ENCODE measurements around the gene CAPN8.

CAPN8 gene

DNA sequence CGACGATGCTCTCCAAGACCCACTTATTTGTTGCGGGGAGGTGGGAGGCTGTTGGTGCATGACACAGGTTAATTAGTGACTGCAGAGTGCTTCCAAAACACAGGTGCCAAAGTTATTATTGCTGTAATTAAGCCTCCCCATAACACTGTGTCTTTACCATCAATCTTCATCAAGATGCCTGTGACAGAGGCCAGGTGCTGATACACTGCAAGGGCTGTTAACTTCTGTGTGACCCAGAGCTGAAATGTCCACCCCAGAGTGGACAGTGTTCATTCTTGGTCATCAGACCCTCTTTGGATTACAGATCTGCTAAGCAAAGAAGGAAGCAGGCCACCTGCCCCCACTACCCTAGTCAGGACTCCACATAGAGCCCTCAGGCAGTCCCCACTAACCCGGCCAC lies 55.5 kb downstream of the CAPN8 start:
- TF ChIP-seq, protein P1, sequence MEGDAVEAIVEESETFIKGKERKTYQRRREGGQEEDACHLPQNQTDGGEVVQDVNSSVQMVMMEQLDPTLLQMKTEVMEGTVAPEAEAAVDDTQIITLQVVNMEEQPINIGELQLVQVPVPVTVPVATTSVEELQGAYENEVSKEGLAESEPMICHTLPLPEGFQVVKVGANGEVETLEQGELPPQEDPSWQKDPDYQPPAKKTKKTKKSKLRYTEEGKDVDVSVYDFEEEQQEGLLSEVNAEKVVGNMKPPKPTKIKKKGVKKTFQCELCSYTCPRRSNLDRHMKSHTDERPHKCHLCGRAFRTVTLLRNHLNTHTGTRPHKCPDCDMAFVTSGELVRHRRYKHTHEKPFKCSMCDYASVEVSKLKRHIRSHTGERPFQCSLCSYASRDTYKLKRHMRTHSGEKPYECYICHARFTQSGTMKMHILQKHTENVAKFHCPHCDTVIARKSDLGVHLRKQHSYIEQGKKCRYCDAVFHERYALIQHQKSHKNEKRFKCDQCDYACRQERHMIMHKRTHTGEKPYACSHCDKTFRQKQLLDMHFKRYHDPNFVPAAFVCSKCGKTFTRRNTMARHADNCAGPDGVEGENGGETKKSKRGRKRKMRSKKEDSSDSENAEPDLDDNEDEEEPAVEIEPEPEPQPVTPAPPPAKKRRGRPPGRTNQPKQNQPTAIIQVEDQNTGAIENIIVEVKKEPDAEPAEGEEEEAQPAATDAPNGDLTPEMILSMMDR (IDR thresholded peaks at IDR 0.05; ENCODE audit: low read depth, low read length, missing control alignments): no peak
- no peak for DNase-seq (ENCODE audit: extremely low read depth, low read depth)

DNA sequence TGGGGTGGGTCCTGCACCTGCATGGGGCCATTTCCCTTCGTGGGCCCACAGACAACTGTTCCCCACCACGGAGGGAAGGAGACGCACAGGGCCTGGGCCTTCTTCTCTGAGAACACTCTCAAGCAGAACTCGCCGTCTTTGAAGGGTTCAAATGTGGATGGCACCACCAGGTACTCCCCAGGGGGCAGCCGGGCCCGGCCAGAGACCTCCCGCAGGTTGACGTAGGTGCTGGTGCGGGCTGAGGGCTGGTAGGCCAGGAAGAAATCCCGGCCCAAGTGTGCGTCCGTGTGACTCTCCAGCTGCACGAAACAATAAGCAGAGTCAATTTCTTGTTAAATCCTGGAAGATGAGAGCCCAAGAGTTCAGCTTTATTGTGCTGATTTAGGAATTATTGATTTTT lies 56.4 kb downstream of the CAPN8 start:
- no peak for DNase-seq (ENCODE audit: extremely low read depth, low read depth)
- no peak overlapping the region for H3K4me3 ChIP-seq (replicated peaks; ENCODE audit: low read depth, low read length)
- TF ChIP-seq, protein P1 (IDR thresholded peaks at IDR 0.05; ENCODE audit: low read depth, low read length, missing control alignments): no peak

More for the DNA sequence above, 55.5 kb downstream of the CAPN8 start:
- no peak overlapping the region for H3K4me3 ChIP-seq (replicated peaks; ENCODE audit: low read depth, low read length)

DNA sequence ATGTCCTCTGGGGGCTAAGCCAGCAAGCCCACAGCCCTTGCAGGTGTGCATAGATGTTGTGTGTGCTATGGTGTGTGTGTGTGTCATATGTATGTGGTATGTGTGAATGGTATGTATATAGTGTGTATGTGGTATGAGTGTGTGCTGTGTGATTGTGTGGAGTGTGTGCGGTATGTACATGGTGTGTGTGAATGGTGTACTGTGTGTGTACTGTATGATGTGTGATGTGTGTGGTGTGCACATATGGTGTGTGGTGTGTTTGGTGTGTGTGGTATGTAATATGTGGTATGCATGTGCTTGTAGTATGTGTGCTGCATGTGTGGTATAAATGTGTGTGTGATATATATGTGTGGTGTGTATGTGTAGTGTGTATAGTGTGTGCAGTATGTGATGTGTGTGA lies 107.0 kb downstream of the CAPN8 start:
- TF ChIP-seq, protein P1 (IDR thresholded peaks at IDR 0.05; ENCODE audit: low read depth, low read length, missing control alignments): no peak
- H3K4me3 ChIP-seq (replicated peaks; ENCODE audit: low read depth, low read length): no peak overlapping the region
- DNase-seq (ENCODE audit: extremely low read depth, low read depth): no peak

DNA sequence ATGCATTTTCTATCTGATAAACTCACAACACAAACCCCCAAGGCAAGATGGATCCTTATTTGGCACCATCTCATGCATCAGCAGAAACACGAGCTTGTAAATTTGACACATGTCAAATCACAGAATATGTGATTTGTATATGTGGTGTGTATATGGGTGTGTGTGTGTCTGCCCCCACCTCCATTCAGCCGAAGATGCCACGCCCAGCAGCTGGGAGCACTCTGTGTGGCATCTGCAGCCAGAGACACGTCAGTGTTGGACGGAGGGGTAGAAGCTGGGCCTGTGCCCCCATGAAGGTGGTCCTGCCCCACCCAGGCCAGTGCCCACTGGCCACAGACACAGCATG lies 108.4 kb downstream of the CAPN8 start:
- DNase-seq (ENCODE audit: extremely low read depth, low read depth): no peak
- no peak overlapping the region for H3K4me3 ChIP-seq (replicated peaks; ENCODE audit: low read depth, low read length)
- TF ChIP-seq, protein P1 (IDR thresholded peaks at IDR 0.05; ENCODE audit: low read depth, low read length, missing control alignments): no peak

DNA sequence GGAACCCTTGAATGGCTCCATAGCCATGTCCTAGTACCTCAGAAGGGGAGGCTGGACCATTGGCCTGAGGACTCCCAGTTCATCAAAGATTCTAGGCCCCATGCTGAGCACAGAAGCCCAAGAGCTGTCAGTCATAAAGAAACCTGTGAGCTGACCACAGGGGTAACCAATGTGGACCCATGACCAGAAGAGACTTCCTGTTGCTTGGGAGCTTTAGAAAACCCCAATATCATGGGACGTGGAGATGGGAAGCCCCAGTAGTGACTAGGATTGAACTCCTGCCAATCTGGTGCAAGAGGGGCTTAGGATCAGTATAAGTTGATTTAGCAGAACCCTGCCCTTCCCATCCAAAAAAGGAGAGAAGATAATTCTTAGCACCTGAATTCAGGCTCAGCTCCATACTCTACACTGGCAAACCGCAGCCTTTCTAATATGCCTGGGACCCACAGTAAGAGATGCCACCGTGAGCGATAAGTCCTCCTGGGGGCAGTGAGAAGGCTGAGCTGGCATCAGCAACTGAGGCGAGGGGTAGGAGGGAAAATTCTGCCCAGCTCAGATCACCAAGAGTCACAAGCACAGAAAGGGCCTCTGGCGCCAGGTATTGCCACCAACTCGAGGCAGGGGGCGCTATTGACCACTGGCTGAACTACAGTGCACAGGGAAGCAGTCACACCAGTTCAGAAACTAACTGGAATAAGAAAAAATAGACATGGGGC lies 108.9 kb downstream of the CAPN8 start:
- H3K4me3 ChIP-seq (replicated peaks; ENCODE audit: low read depth, low read length): no peak overlapping the region
- DNase-seq (ENCODE audit: extremely low read depth, low read depth): no peak
- TF ChIP-seq, protein P1 (IDR thresholded peaks at IDR 0.05; ENCODE audit: low read depth, low read length, missing control alignments): peak; percentile 73

DNA sequence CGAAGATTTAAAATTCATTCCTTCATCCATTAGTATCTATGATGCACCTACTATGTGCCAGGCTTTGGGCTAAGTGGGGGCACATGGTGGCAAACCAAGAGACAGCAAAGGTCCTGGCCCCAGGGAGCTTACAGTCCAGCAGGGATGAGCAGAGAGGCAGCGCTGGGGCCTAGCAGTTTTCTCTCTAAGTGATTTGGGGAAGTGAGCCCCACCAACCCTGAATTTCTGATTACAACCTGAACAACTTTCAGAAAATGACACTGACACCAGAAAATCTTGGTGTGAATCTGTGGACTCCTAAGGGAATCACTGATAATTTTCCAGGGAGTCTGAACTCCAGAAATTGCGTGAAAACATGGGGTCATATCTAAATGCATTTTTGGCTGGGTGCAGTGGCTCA lies 111.5 kb downstream of the CAPN8 start:
- DNase-seq (ENCODE audit: extremely low read depth, low read depth): no peak
- TF ChIP-seq, protein P1 (IDR thresholded peaks at IDR 0.05; ENCODE audit: low read depth, low read length, missing control alignments): no peak
- H3K4me3 ChIP-seq (replicated peaks; ENCODE audit: low read depth, low read length): no peak overlapping the region

DNA sequence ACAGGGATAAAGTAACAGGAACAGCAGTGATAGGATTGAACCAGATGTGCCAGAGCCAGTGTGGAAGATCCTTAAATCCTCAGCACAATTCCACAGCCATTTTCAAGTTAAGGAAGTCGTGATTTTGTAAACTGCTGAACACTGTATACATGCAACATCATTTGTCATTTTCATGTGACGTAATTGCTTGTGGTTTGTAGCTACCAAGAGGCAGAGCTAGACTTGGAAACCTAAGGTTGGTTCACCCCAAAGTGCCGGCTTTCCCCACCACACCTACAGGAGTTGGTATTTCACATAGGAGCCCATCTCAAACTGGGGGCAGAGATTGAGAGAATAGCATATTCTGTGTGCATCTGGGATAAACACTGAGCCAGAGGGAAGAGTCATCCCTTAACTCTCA lies 113.9 kb downstream of the CAPN8 start:
- TF ChIP-seq, protein P1 (IDR thresholded peaks at IDR 0.05; ENCODE audit: low read depth, low read length, missing control alignments): no peak
- no peak for DNase-seq (ENCODE audit: extremely low read depth, low read depth)
- H3K4me3 ChIP-seq (replicated peaks; ENCODE audit: low read depth, low read length): no peak overlapping the region
